Measurements from ENCODE around the gene CFAP100. TPM values are rescaled to one million over a fixed set of nuclear protein-coding genes. Genes with fewer than 3 reads are reported as not detected.

Gene CFAP100
- total and polyA plus RNA-seq, 2 of the 4 experiments (the other 2 are of a cell fraction), result not detected

GRCh38 chr3:126415661-126416591 lies 21.2 kb downstream of the CFAP100 start:
- Histone ChIP-seq H3K4me2 (ENCODE audit: low read depth, low read length) (no peak overlapping the region), H3K4me3 (ENCODE audit: insufficient read depth, low read depth, low read length) (no peak overlapping the region)

More at GRCh38 chr3:126415661-126416591, 21.2 kb downstream of the CFAP100 start:
- no peak overlapping the region for H4K5ac ChIP-seq (ENCODE audit: low read depth, low read length)
- H3K18ac ChIP-seq (ENCODE audit: low read depth, low read length), result no peak overlapping the region
- H4K91ac ChIP-seq (ENCODE audit: insufficient read depth, low read depth, low read length), result no peak overlapping the region
- no peaks in the 10 kb centered on the region; the same call in 1 of the 2 replicates for H3K4me1 ChIP-seq (ENCODE audit: control insufficient read depth, insufficient read depth, low read length)
- no peak overlapping the region for H3K9ac ChIP-seq (ENCODE audit: low read depth, low read length)
- H2BK15ac ChIP-seq (ENCODE audit: low read depth, low read length), result no peak overlapping the region
- H3K23ac ChIP-seq (ENCODE audit: low read depth, low read length), result no peak overlapping the region
- dilution Hi-C loops (cut with HindIII; ENCODE audit: low sequenced_read_pairs, unreplicated experiment) (no loop called here), in situ Hi-C loops (cut with MboI; ENCODE audit: low sequenced_read_pairs) (no loop called here), intact Hi-C loops (cut with micrococcal nuclease) (no loop called here)
- WGBS, 2 experiments (ENCODE audit: extremely low coverage in 2 of 2, insufficient read length in 1 of 2), result 29% methylated on average over 25 of the region's 61 CpGs; no CpG with 5 or more reads in 1 of the 2 experiments
- H2AK5ac ChIP-seq (ENCODE audit: low read depth, low read length), result no peak overlapping the region
- H2BK5ac ChIP-seq (ENCODE audit: low read depth, low read length, poor library complexity, severe bottlenecking), result no peak overlapping the region
- no peak overlapping the region for H3K14ac ChIP-seq (replicated peaks; ENCODE audit: low read depth, low read length)
- H2BK120ac ChIP-seq (ENCODE audit: low read depth, low read length), result no peak overlapping the region
- TF ChIP-seq MAFK (IDR thresholded peaks at IDR 0.05; ENCODE audit: low read depth, low read length), result no peak
- no peak for TF ChIP-seq RFX5 (IDR thresholded peaks at IDR 0.05; ENCODE audit: low read depth, low read length)
- TF ChIP-seq ELK1 (IDR thresholded peaks at IDR 0.05; ENCODE audit: borderline replicate concordance, low read depth, low read length), result no peak
- no peak for TF ChIP-seq MXI1 (IDR thresholded peaks at IDR 0.05; ENCODE audit: borderline replicate concordance, low read depth, low read length)
- no peak for TF ChIP-seq CTCF (conservative IDR thresholded peaks at IDR 0.05; ENCODE audit: low read depth, low read length)
- no peak for TF ChIP-seq MAZ (IDR thresholded peaks at IDR 0.05; ENCODE audit: borderline replicate concordance, low read depth, low read length)
- TF ChIP-seq SMC3 (IDR thresholded peaks at IDR 0.05; ENCODE audit: low read depth, low read length), result no peak
- TF ChIP-seq FOS (IDR thresholded peaks at IDR 0.05; ENCODE audit: low read depth, low read length), result no peak
- H3K4ac ChIP-seq (ENCODE audit: low read depth, low read length), result no peak overlapping the region
- no peaks in the 10 kb centered on the region for H3K9me3 ChIP-seq (ENCODE audit: control insufficient read depth, insufficient read depth, low read length)
- ATAC-seq (ENCODE audit: low read depth) (no peak), DNase-seq (no peak)
- peaks cover 33% of the 10 kb centered on the region for H3K27me3 ChIP-seq (ENCODE audit: control insufficient read depth, insufficient read depth, low read length)
- no peaks in the 10 kb centered on the region for H3K79me1 ChIP-seq (ENCODE audit: low read depth in 1 of 2, low read length in 2 of 2)
- no peaks in the 10 kb centered on the region for H4K20me1 ChIP-seq (ENCODE audit: insufficient read depth, low read length)
- no peaks in the 10 kb centered on the region for H3K9me1 ChIP-seq (ENCODE audit: insufficient read depth, low read length)
- H3K36me3 ChIP-seq (ENCODE audit: control insufficient read depth, insufficient read depth, low read length), result no peaks in the 10 kb centered on the region
- no peak overlapping the region for H2AK9ac ChIP-seq (replicated peaks; ENCODE audit: low read depth, low read length, poor library complexity)
- POLR2A ChIA-PET (ENCODE audit: unreplicated experiment), result no interaction called here
- no peak overlapping the region for H2BK20ac ChIP-seq (ENCODE audit: low read depth, low read length)
- no peak overlapping the region for H2AFZ ChIP-seq (replicated peaks; ENCODE audit: low read length, poor library complexity)
- CTCF ChIA-PET, result no interaction called here
- H4K8ac ChIP-seq (ENCODE audit: low read depth in 2 of 2, low read length in 2 of 2), result no peak overlapping the region
- H3K27ac ChIP-seq (ENCODE audit: insufficient read depth, low read length), result no peak overlapping the region
- no peak overlapping the region for H3K56ac ChIP-seq (ENCODE audit: extremely low read depth, insufficient read depth, low read length)
- BruUV-seq (replicated peaks), result no TSS peak
